Suprapubic skin (tissue), 4 donors: ENCODE measurements around the gene ADCY9.

Experiments
- CTCF ChIP-seq, 2 donors: fragments of 200-600 bp in 1 of 2; fragments of 450-650 bp in 1 of 2; sonication (generic) in 1 of 2; IDR thresholded peaks; one replicate each; pipeline ENCODE4 v1.5.1; 2016 to 2019; ENCODE audit warnings: antibody characterized with exemption in 2 of 2, mild to moderate bottlenecking in 1 of 2, moderate library complexity in 1 of 2
- POLR2A ChIP-seq, 2 donors: fragments of 450-650 bp; IDR thresholded peaks; one replicate each; pipeline ENCODE4 v1.6.1; 2017; ENCODE audit warnings: antibody characterized with exemption in 2 of 2, mild to moderate bottlenecking in 2 of 2, moderate library complexity in 2 of 2
- POLR2AphosphoS5 ChIP-seq, 3 donors: sonication (generic); formaldehyde crosslinking; IDR thresholded peaks; one replicate each; pipeline ENCODE4 v1.6.1; 2017; ENCODE audit warnings: antibody characterized with exemption in 3 of 3

GRCh38 chr16:3980253-3981111, 135.8 kb downstream of the ADCY9 start:
- TF ChIP-seq CTCF (IDR thresholded peaks at IDR 0.05) (no peak), POLR2AphosphoS5 (IDR thresholded peaks at IDR 0.05) (no peak), POLR2A (IDR thresholded peaks at IDR 0.05) (no peak)
